ENCODE data around the gene IL36G.

The IL36G gene

DNA sequence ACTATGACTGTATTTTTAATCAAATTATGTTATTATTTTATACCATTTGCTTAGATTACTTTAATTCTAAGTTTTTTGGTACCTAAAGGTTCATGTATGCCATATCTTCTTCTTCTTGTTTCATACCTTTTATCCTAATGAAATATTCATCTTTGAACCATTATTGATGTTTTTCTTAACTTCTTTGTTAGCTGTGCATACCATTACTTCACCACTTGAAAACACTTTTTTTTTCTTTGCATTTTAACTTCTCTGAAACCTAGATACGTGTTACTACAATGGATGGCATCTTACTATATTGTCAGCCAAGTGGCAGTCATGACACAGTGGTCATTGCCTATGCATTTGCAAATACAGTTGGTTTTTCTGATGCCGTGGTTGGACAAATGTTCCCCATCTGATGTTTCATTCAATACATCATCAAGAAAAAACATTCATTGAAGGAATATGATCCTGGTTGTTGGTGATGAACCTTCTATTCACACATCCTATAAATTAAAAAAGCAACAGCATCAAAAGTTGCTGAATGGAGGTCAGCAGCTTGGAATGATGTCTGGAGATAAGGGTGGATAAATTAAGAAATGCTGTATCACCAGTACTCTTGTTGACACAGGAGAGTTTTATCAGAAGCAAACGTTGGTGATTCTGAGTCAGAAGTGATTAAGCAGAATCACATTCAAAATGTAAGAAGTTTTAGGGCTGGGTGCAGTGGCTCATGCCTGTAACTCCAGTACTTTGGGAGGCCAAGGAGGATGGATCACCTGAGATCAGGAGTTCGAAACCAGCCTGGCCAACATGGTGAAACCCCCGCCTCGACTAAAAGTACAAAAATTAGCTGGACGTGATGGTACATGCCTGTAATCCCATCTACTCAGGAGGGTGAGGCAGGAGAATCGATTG is 34.9 kb downstream of the IL36G start:
- no peak overlapping the region for H3K27ac ChIP-seq (ENCODE audit: low read length)
- H3K4me2 ChIP-seq (ENCODE audit: low read depth, low read length) = no peak overlapping the region
- no peaks in the 10 kb centered on the region for H3K79me2 ChIP-seq (ENCODE audit: low read length)
- H3F3A ChIP-seq (ENCODE audit: insufficient read depth, low read length) = peaks cover 10% of the 10 kb centered on the region; the same call in 1 of the 2 replicates
- H3K27me3 ChIP-seq (replicated peaks; ENCODE audit: insufficient read depth, low read length) = no peaks in the 10 kb centered on the region
- H3K9ac ChIP-seq (ENCODE audit: low read length) = no peak overlapping the region
- TF ChIP-seq, protein P1, sequence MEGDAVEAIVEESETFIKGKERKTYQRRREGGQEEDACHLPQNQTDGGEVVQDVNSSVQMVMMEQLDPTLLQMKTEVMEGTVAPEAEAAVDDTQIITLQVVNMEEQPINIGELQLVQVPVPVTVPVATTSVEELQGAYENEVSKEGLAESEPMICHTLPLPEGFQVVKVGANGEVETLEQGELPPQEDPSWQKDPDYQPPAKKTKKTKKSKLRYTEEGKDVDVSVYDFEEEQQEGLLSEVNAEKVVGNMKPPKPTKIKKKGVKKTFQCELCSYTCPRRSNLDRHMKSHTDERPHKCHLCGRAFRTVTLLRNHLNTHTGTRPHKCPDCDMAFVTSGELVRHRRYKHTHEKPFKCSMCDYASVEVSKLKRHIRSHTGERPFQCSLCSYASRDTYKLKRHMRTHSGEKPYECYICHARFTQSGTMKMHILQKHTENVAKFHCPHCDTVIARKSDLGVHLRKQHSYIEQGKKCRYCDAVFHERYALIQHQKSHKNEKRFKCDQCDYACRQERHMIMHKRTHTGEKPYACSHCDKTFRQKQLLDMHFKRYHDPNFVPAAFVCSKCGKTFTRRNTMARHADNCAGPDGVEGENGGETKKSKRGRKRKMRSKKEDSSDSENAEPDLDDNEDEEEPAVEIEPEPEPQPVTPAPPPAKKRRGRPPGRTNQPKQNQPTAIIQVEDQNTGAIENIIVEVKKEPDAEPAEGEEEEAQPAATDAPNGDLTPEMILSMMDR (IDR thresholded peaks at IDR 0.05; ENCODE audit: low read length) = no peak
- TF ChIP-seq EZH2 (optimal IDR thresholded peaks at IDR 0.05; ENCODE audit: low read depth, low read length) (no peak), EZH2phosphoT487 (IDR thresholded peaks at IDR 0.05; ENCODE audit: low read length) (no peak)
- H4K20me1 ChIP-seq (ENCODE audit: insufficient read depth, low read length) = no peaks in the 10 kb centered on the region
- no peak for DNase-seq
- peaks cover 21% of the 10 kb centered on the region for H3K4me1 ChIP-seq (ENCODE audit: low read length)
- H2AFZ ChIP-seq (ENCODE audit: low read length) = no peak overlapping the region
- 0 out of 2 replicates have a peak, but pooled peaks cover 3% of the 10 kb centered on the region for H3K9me2 ChIP-seq (replicated peaks; ENCODE audit: insufficient read depth, low read length)
- no peaks in the 10 kb centered on the region for H3K36me3 ChIP-seq (replicated peaks; ENCODE audit: insufficient read depth, low read length)
- no peaks in the 10 kb centered on the region for H3K9me3 ChIP-seq (replicated peaks; ENCODE audit: insufficient read depth, low read length)
- H3K4me3 ChIP-seq (ENCODE audit: low read length) = no peak overlapping the region

DNA sequence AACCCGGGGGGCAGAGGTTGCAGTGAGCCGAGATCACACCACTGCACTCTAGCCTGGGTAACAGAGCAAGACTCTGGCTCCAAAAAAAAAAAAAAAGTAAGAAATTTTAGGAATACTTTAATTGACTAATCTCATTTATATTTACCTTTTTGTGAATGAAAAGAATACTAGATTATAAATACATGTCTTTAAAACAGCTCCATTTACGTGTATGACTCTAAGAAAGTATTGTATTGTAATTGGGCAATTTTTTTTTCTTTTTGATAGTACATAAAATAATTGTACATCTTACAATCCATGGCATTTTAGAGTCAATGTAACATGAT is 35.5 kb downstream of the IL36G start:
- no peaks in the 10 kb centered on the region for H3K27me3 ChIP-seq (replicated peaks; ENCODE audit: insufficient read depth, low read length)
- H3K4me2 ChIP-seq (ENCODE audit: low read depth, low read length) = no peak overlapping the region
- no peaks in the 10 kb centered on the region for H4K20me1 ChIP-seq (ENCODE audit: insufficient read depth, low read length)
- 0 out of 2 replicates have a peak, but pooled peaks cover 3% of the 10 kb centered on the region for H3K9me2 ChIP-seq (replicated peaks; ENCODE audit: insufficient read depth, low read length)
- TF ChIP-seq, protein P1 (IDR thresholded peaks at IDR 0.05; ENCODE audit: low read length) = no peak
- TF ChIP-seq EZH2phosphoT487 (IDR thresholded peaks at IDR 0.05; ENCODE audit: low read length) = no peak
- no peak for TF ChIP-seq EZH2 (optimal IDR thresholded peaks at IDR 0.05; ENCODE audit: low read depth, low read length)
- no peak overlapping the region for H3K4me3 ChIP-seq (ENCODE audit: low read length)
- DNase-seq = no peak
- H3K27ac ChIP-seq (ENCODE audit: low read length) = no peak overlapping the region
- no peak overlapping the region for H2AFZ ChIP-seq (ENCODE audit: low read length)
- H3K9me3 ChIP-seq (replicated peaks; ENCODE audit: insufficient read depth, low read length) = no peaks in the 10 kb centered on the region
- no peaks in the 10 kb centered on the region for H3K79me2 ChIP-seq (ENCODE audit: low read length)
- H3K4me1 ChIP-seq (ENCODE audit: low read length) = peaks cover 21% of the 10 kb centered on the region
- H3F3A ChIP-seq (ENCODE audit: insufficient read depth, low read length) = peaks cover 10% of the 10 kb centered on the region; the same call in 1 of the 2 replicates
- H3K9ac ChIP-seq (ENCODE audit: low read length) = no peak overlapping the region
- H3K36me3 ChIP-seq (replicated peaks; ENCODE audit: insufficient read depth, low read length) = no peaks in the 10 kb centered on the region

DNA sequence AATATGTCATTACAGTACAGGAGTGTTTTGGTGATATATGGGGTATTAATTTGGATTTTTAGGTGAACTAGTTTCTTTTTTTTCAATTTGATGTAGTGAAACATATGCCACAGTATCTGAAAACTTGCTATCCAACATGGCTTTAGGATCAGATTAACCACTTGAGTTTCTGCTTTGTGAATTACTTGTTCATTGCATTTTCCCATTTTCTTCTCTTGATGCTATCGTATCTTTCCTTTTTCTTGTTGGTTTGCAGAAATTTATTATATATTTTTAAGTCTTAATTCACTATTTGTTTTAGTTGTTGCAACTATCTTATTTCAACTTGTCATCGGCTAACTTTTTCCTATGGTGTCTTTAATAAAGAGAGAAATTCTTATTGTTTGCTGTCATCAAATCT is 36.3 kb downstream of the IL36G start:
- Histone ChIP-seq H3K27me3 (replicated peaks; ENCODE audit: insufficient read depth, low read length) (no peaks in the 10 kb centered on the region), H3F3A (ENCODE audit: insufficient read depth, low read length) (peaks cover 10% of the 10 kb centered on the region; the same call in 1 of the 2 replicates), H2AFZ (ENCODE audit: low read length) (no peak overlapping the region), H3K9me2 (replicated peaks; ENCODE audit: insufficient read depth, low read length) (0 out of 2 replicates have a peak, but pooled peaks cover 3% of the 10 kb centered on the region), H3K4me3 (ENCODE audit: low read length) (no peak overlapping the region), H3K79me2 (ENCODE audit: low read length) (no peaks in the 10 kb centered on the region), H3K4me2 (ENCODE audit: low read depth, low read length) (no peak overlapping the region), H4K20me1 (ENCODE audit: insufficient read depth, low read length) (no peaks in the 10 kb centered on the region), H3K9me3 (replicated peaks; ENCODE audit: insufficient read depth, low read length) (no peaks in the 10 kb centered on the region), H3K36me3 (replicated peaks; ENCODE audit: insufficient read depth, low read length) (no peaks in the 10 kb centered on the region), H3K9ac (ENCODE audit: low read length) (no peak overlapping the region), H3K4me1 (ENCODE audit: low read length) (peaks cover 21% of the 10 kb centered on the region), H3K27ac (ENCODE audit: low read length) (no peak overlapping the region)
- TF ChIP-seq EZH2phosphoT487 (IDR thresholded peaks at IDR 0.05; ENCODE audit: low read length) = no peak
- no peak for TF ChIP-seq EZH2 (optimal IDR thresholded peaks at IDR 0.05; ENCODE audit: low read depth, low read length)
- TF ChIP-seq, protein P1 (IDR thresholded peaks at IDR 0.05; ENCODE audit: low read length) = no peak
- DNase-seq = no peak
